ENCODE results near the gene RAB42.

- TF ChIP-seq CTCF (IDR thresholded peaks at IDR 0.05; ENCODE audit: low read depth, low read length): no peak
- no peak for TF ChIP-seq EZH2phosphoT487 (IDR thresholded peaks at IDR 0.05; ENCODE audit: low read depth)
Observed at GRCh38 chr1:28595412-28596191, 3.5 kb downstream of the RAB42 start.
